Esophagus muscularis mucosa (tissue), 4 donors: Measurements from ENCODE around the gene TAAR8. TPM values are rescaled to one million over a fixed set of nuclear protein-coding genes. Genes with fewer than 3 reads are reported as not detected.
"Not testable (repeated sequence)": the region's sequence is repeated elsewhere in the genome, so short reads cannot be mapped to it uniquely, and the experiment has no call there.

ENCODE experiments used
- DNase-seq: peaks from one replicate; pipeline ENCODE4 v3.0.0-alpha.2; 2017; ENCODE audit errors: extremely low spot score
- H3K27ac ChIP-seq, 4 donors: fragments of 200-600 bp; sonication (generic); replicated peaks in 1 of 4; 1 replicate in 3 of 4; 2 replicates in 1 of 4; pipeline ENCODE4 v1.5.1; 2016 to 2019; ENCODE audit warnings: mild to moderate bottlenecking in 1 of 4
- H3K27me3 ChIP-seq, 4 donors: fragments of 200-600 bp; sonication (generic); one replicate each; pipeline versions ENCODE4 v1.5.1 to v1.6.0; 2016 to 2019
- H3K36me3 ChIP-seq, 4 donors: fragments of 200-600 bp; sonication (generic); one replicate each; pipeline ENCODE4 v1.5.1; 2016 to 2019
- H3K4me1 ChIP-seq, 4 donors: fragments of 200-600 bp; sonication (generic); one replicate each; pipeline ENCODE4 v1.5.1; 2016 to 2019
- H3K4me3 ChIP-seq, 4 donors: fragments of 200-600 bp; sonication (generic); 1 replicate in 2 of 4; 2 replicates in 2 of 4; pipeline ENCODE4 v1.5.1; 2016 to 2019; ENCODE audit warnings: mild to moderate bottlenecking in 4 of 4, moderate library complexity in 1 of 4
- H3K9me3 ChIP-seq, 4 donors: fragments of 200-600 bp; sonication (generic); 1 replicate in 3 of 4; 2 replicates in 1 of 4; pipeline ENCODE4 v1.5.1; 2016 to 2019
- EP300 ChIP-seq: sonication (generic); formaldehyde crosslinking; IDR thresholded peaks from one replicate; pipeline ENCODE4 v1.6.1; 2017; ENCODE audit warnings: antibody characterized with exemption
- POLR2A ChIP-seq: fragments of 450-650 bp; IDR thresholded peaks from one replicate; pipeline ENCODE4 v1.6.1; 2017; ENCODE audit warnings: antibody characterized with exemption, moderate library complexity, mild to moderate bottlenecking, low read depth
- POLR2AphosphoS5 ChIP-seq, 2 donors: sonication (generic); formaldehyde crosslinking; IDR thresholded peaks; one replicate each; pipeline ENCODE4 v1.6.1; 2017; ENCODE audit warnings: antibody characterized with exemption in 2 of 2
- WGBS: methylation state at CpG from one replicate; pipeline ENCODE4 v1.1.5; 2018; 5-methylcytosine and 5-hydroxymethylcytosine counted together
- intact Hi-C: fragments of 100-400 bp; cut with DNase I; formaldehyde crosslinking; loops from one replicate; pipeline ENCODE4 v1.15.1; 2023
- small RNA-seq, 3 donors: library from RNA; depleted of rRNA; stranded (forward); fragments of <200 nt; gene quantifications; one replicate each; pipeline ENCODE3, GENCODE V24; 2016
- total RNA-seq, 4 donors: library from RNA; depleted of rRNA; stranded (reverse); fragments of >200 nt; gene quantifications; one replicate each; pipeline versions ENCODE4 v1.1.0 to v1.2.1, GENCODE V29; 2016
- TF ChIP-seq, protein P1 (sequence below), 3 experiments: fragments of 200-600 bp in 2 of 3; fragments of 450-650 bp in 1 of 3; sonication (generic) in 2 of 3; IDR thresholded peaks; one replicate each; pipeline ENCODE4 v1.5.1; 2017 to 2019; ENCODE audit warnings: antibody characterized with exemption in 3 of 3, mild to moderate bottlenecking in 2 of 3, moderate library complexity in 1 of 3

Gene TAAR8
- total RNA-seq, 4 donors from 2014 or later: not detected

DNA sequence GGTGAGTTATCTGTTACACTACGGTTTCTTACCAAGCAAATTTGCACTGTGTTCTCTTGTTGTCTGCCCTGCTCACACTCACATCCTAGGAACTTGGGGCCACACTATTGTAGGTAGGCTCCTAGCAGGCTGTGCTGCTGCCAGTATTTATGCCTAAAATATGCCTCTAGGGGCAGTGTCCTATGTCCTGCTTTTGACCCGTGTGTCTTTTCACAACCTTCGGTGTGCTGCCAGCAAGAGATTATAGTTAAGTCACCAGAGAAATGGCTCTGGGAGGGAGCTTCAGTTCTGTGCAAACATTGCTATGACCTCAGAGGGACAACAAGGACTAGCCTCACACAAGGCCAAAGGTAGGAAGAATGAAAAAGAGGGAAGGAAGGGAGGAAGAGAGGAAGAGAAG lies 46.0 kb downstream of the TAAR8 start:
- no peaks in the 10 kb centered on the region for H3K36me3 ChIP-seq
- DNase-seq: no peak
- intact Hi-C loops: no loop called here
- no peak overlapping the region for H3K4me3 ChIP-seq
- no peak overlapping the region for H3K27ac ChIP-seq
- H3K27me3 ChIP-seq: peaks cover 0 to 7% (median 0%) of the 10 kb centered on the region in 4 donors
- no peaks in the 10 kb centered on the region for H3K4me1 ChIP-seq
- TF ChIP-seq, protein P1, sequence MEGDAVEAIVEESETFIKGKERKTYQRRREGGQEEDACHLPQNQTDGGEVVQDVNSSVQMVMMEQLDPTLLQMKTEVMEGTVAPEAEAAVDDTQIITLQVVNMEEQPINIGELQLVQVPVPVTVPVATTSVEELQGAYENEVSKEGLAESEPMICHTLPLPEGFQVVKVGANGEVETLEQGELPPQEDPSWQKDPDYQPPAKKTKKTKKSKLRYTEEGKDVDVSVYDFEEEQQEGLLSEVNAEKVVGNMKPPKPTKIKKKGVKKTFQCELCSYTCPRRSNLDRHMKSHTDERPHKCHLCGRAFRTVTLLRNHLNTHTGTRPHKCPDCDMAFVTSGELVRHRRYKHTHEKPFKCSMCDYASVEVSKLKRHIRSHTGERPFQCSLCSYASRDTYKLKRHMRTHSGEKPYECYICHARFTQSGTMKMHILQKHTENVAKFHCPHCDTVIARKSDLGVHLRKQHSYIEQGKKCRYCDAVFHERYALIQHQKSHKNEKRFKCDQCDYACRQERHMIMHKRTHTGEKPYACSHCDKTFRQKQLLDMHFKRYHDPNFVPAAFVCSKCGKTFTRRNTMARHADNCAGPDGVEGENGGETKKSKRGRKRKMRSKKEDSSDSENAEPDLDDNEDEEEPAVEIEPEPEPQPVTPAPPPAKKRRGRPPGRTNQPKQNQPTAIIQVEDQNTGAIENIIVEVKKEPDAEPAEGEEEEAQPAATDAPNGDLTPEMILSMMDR (IDR thresholded peaks at IDR 0.05): no peak
- TF ChIP-seq POLR2AphosphoS5 (IDR thresholded peaks at IDR 0.05): no peak
- no peak for TF ChIP-seq EP300
- no peak for TF ChIP-seq POLR2A
- no peaks in the 10 kb centered on the region for H3K9me3 ChIP-seq
- WGBS: 49% methylated on average over 3 of the region's 3 CpGs

DNA sequence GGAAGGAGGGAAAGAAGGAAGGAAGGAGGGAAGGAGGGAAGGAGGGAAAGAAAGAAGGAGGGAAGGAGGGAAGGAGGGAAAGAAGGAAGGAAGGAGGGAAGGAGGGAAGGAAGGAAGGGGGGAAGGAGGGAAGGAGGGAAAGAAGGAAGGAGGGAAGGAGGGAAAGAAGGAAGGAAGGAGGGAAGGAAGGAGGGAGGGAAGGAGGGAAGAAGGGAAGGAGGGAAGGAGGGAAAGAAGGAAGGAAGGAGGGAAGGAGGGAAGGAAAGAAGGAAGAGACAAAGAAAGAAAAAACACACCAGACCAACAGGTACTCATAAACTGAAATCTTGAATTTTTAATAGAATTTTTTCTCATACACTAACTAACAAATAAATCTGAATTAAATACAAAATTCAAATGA lies 48.4 kb downstream of the TAAR8 start:
- H3K36me3 ChIP-seq, H3K27me3 ChIP-seq, H3K4me3 ChIP-seq, H3K27ac ChIP-seq, intact Hi-C loops, DNase-seq, H3K4me1 ChIP-seq, H3K9me3 ChIP-seq: not testable (repeated sequence)

Small RNAs within 50 kb of the gene (small RNA-seq; reads per million reads assigned to genes)
- 0 reads per million in 3 donors for gene TAAR7P

Other genes with a start within 250 kb of the TAAR8 start
- 10 to 100 TPM; 14.2 to 32.4 (median 23.6) TPM for gene MOXD1, start 151.2 kb upstream of the TAAR8 start, total RNA-seq
- gene STX7, start 39.6 kb upstream of the TAAR8 start, total RNA-seq: 10 to 100 TPM; 43.2 to 81.4 (median 49.9) TPM
- gene TAAR9, start 14.4 kb upstream of the TAAR8 start, total RNA-seq: not detected
- not detected for gene TAAR6, start 17.6 kb downstream of the TAAR8 start, total RNA-seq
- gene TAAR5, start 37.1 kb downstream of the TAAR8 start, total RNA-seq: not detected
- gene TAAR2, start 71.6 kb downstream of the TAAR8 start, total RNA-seq: not detected
- gene TAAR1, start 106.5 kb downstream of the TAAR8 start, total RNA-seq: not detected
- gene VNN1, start 161.4 kb downstream of the TAAR8 start, total RNA-seq: 1 to 10 TPM in 3 of 4 donors, under 1 TPM in 1; 0.57 to 2.7 (median 1.3) TPM
- gene VNN2, start 205.2 kb downstream of the TAAR8 start, total RNA-seq: 10 to 100 TPM in 1 of 4 donors, 1 to 10 TPM in 1, under 1 TPM in 2; 0.42 to 10.9 (median 1.8) TPM
- 1 to 10 TPM; 4.8 to 6.2 (median 5.7) TPM for gene SLC18B1, start 246.0 kb downstream of the TAAR8 start, total RNA-seq